Measurements from ENCODE around the gene TUT4.

Gene TUT4, protein sequence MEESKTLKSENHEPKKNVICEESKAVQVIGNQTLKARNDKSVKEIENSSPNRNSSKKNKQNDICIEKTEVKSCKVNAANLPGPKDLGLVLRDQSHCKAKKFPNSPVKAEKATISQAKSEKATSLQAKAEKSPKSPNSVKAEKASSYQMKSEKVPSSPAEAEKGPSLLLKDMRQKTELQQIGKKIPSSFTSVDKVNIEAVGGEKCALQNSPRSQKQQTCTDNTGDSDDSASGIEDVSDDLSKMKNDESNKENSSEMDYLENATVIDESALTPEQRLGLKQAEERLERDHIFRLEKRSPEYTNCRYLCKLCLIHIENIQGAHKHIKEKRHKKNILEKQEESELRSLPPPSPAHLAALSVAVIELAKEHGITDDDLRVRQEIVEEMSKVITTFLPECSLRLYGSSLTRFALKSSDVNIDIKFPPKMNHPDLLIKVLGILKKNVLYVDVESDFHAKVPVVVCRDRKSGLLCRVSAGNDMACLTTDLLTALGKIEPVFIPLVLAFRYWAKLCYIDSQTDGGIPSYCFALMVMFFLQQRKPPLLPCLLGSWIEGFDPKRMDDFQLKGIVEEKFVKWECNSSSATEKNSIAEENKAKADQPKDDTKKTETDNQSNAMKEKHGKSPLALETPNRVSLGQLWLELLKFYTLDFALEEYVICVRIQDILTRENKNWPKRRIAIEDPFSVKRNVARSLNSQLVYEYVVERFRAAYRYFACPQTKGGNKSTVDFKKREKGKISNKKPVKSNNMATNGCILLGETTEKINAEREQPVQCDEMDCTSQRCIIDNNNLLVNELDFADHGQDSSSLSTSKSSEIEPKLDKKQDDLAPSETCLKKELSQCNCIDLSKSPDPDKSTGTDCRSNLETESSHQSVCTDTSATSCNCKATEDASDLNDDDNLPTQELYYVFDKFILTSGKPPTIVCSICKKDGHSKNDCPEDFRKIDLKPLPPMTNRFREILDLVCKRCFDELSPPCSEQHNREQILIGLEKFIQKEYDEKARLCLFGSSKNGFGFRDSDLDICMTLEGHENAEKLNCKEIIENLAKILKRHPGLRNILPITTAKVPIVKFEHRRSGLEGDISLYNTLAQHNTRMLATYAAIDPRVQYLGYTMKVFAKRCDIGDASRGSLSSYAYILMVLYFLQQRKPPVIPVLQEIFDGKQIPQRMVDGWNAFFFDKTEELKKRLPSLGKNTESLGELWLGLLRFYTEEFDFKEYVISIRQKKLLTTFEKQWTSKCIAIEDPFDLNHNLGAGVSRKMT (N-terminal part only)

DNA sequence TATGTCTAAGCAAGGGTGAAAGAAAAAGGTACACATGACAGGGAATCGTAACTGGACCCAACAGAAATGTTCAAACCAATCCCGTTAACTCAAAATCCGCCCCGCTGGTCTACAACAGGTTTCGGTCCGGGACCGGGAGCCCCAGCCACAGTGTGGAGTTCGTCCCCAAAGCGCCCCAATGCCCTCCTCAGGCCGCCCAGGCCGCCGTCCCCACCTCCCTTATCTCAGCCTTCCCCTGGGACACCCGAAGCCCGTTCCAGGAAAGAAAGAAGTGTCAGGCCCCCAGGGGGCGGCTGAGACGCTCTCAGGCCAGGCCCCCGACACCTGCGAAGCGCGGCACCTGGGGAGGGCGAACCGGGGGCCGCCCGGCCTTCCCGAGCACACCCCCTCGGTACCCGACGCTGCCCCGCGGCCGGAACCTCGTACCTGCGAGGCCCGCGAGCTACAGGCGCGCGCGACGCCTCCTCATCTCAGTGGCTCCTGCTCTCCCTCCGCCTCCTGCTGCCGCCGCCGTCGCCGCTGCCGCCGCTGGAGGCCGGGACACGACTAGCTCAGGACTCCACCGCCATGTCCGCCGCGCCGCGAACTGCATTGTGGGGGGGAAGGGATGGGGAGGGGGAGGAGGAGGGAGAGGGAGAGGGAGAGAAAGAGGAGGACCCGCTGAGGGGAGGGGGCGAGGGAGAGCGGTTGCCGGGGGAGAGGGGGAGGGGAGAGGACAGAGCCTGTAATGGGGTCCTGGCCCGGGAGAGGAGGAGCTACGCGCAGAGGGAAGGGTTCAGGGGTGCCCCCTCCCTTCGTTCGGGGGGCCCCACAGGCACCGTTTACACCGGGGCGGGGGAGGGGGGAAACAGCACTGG lies at the start of gene TUT4:
Gene TUT4, minus strand, starts transcription at position 588 of the 857 bp plus-strand sequence. CDS start 26,812 bp downstream, outside the sequence.
- ChIA-PET POLR2A (interaction anchor here (0.6 to 1.1 kb wide), 5 partner anchors 33 to 399 kb away, joined by 3 to 4 read pairs (median 3); partner anchors contain the start of gene COA7), CTCF (interaction anchor here (1.9 kb wide), 1 partner anchor 134 kb away, joined by 7 read pairs; no protein-coding TSS in a partner anchor)
- no peak for DNase-seq (ENCODE audit: low read depth, low spot score)

DNA sequence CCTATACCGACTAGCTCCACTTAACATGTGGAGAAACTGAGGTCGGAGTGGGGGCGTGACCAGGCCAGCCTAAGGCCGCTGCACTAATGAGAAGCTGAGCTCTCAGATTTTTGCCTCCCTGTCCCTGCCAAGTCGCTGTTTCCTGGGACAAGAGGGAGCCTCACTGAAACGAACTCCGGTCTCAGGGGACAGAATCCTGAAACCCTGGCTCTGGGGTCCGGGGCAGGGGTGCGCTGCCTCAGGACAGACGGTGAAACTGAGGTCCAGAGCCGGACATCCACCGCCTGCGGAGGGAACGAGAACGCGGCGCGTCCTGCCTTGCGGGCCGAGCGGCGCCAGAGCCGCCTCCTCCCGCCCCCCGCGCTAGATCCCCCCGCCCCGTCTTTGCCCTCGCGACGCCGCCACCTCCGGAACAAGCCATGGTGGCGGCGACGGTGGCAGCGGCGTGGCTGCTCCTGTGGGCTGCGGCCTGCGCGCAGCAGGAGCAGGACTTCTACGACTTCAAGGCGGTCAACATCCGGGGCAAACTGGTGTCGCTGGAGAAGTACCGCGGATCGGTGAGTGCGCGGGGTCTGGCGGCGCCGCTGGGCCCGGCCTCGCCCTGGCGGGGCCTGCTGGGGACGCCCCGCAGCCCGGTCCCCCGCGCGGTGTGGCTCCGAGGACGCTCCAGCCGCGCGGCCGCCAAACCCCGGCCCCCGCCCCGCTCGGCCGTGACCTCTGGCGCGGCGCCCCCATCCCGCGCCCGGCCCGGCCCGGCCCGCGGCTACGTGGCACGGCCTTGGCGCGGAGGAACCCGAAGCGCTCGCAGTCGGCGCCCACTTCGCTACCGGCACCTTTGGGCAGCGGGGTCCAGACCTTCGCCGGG lies 49.3 kb upstream of the TUT4 start, which contains the start of gene GPX7:
Gene GPX7, plus strand, starts transcription at position 381 of the 865 bp plus-strand sequence. Its CDS starts 39 bp downstream, at position 420.
- ChIA-PET POLR2A (interaction anchor here (1.1 kb wide), 1 partner anchor 49 kb away, joined by 3 read pairs; the partner anchor contains the start of gene TUT4), CTCF (no interaction called here)
- H3K4me3 ChIP-seq (ENCODE audit: low read depth, low read length), result peak within 1 kb of the TSS; percentile 56
- DNase-seq (ENCODE audit: low read depth, low spot score), result no peak
- TF ChIP-seq, protein P1, sequence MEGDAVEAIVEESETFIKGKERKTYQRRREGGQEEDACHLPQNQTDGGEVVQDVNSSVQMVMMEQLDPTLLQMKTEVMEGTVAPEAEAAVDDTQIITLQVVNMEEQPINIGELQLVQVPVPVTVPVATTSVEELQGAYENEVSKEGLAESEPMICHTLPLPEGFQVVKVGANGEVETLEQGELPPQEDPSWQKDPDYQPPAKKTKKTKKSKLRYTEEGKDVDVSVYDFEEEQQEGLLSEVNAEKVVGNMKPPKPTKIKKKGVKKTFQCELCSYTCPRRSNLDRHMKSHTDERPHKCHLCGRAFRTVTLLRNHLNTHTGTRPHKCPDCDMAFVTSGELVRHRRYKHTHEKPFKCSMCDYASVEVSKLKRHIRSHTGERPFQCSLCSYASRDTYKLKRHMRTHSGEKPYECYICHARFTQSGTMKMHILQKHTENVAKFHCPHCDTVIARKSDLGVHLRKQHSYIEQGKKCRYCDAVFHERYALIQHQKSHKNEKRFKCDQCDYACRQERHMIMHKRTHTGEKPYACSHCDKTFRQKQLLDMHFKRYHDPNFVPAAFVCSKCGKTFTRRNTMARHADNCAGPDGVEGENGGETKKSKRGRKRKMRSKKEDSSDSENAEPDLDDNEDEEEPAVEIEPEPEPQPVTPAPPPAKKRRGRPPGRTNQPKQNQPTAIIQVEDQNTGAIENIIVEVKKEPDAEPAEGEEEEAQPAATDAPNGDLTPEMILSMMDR (IDR thresholded peaks at IDR 0.05; ENCODE audit: insufficient read depth, low read length, missing control alignments), result no peak

More for the DNA sequence above, at the start of gene TUT4:
- H3K4me3 ChIP-seq (ENCODE audit: low read depth, low read length), result peak within 1 kb of the TSS; percentile 73
- TF ChIP-seq, protein P1 (IDR thresholded peaks at IDR 0.05; ENCODE audit: insufficient read depth, low read length, missing control alignments), result no peak

DNA sequence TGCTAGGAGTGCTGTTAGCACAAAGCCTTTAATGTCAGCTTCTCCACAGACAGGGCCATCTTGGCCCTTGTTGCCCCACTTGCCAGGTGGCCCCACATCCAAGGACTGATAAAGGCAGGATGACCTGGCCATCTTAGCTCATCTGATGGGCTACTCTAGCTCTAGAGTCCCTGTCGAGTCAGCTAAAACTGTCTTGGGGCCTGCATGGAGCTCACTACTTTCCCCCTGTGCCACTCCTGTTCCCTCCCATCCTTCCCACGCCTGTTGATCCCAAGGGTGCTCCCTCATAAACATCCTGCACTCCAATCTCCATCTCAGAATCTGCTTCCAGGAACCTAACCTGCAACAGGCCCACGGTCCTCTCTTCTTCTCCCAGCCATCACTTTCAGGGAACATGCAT lies 48.6 kb upstream of the TUT4 start:
- DNase-seq (ENCODE audit: low read depth, low spot score), result no peak
- H3K4me3 ChIP-seq (ENCODE audit: low read depth, low read length), result no peak overlapping the region
- ChIA-PET POLR2A (interaction anchor here (1.1 kb wide), 1 partner anchor 49 kb away, joined by 3 read pairs; the partner anchor contains the start of gene TUT4), CTCF (no interaction called here)
- TF ChIP-seq, protein P1 (IDR thresholded peaks at IDR 0.05; ENCODE audit: insufficient read depth, low read length, missing control alignments), result no peak

DNA sequence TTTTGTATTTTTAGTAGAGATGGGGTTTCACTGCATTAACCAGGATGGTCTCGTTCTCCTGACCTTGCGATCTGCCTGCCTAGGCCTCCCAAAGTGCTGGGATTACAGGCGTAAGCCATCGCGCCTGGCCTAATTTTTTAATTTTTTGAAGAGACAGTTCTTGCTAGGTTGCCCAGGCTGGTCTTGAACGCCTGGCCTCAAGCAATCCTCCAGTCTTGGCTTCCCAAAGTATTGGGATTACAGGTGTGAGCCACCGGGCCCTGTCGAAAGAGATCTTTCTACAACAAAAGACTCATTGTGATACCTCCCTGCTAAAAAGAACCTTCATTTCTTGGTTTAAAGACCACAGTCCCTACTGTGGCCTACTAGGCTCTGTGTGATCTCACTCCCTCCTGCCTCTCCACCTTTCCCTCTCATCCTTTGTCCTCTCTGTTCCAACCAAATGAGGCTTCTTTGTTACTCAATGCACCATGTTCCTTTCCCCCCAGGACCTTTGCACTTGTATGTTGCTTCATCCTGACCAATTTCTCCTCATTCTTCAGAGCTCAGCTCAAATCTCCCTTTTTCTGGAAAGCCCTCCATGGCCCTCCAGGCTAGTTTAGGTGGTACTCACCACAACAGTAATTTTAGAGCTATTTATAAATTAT lies 47.8 kb upstream of the TUT4 start:
- ChIA-PET CTCF (no interaction called here), POLR2A (interaction anchor here (1.1 kb wide), 1 partner anchor 48 kb away, joined by 3 read pairs; the partner anchor contains the start of gene TUT4)
- no peak overlapping the region for H3K4me3 ChIP-seq (ENCODE audit: low read depth, low read length)
- TF ChIP-seq, protein P1 (IDR thresholded peaks at IDR 0.05; ENCODE audit: insufficient read depth, low read length, missing control alignments), result no peak
- no peak for DNase-seq (ENCODE audit: low read depth, low spot score)
